PFSK-1 (cell line): ENCODE measurements around the gene EPHA4.

Source experiments
- FOXP2 ChIP-seq: optimal IDR thresholded peaks from 2 replicates; pipeline ENCODE3; 2011; ENCODE audit warnings: borderline replicate concordance, control low read depth, inconsistent platforms; ENCODE audit not compliant: insufficient read depth; ENCODE audit errors: extremely low read length, extremely low read depth
- POLR2AphosphoS5 ChIP-seq: IDR thresholded peaks from 2 replicates; pipeline ENCODE4 v1.6.1; 2012; ENCODE audit warnings: low read depth, mild to moderate bottlenecking, control low read depth, low read length, moderate library complexity
- REST ChIP-seq, 2 experiments: IDR thresholded peaks; 2 replicates each; pipeline versions ENCODE4 v1.6.1 to v1.8.0; 2011 to 2012; ENCODE audit warnings: low read depth in 2 of 2, low read length in 2 of 2, control low read depth in 1 of 2, inconsistent platforms in 1 of 2, mild to moderate bottlenecking in 1 of 2, moderate library complexity in 1 of 2; ENCODE audit not compliant: insufficient read depth in 1 of 2
- SIN3A ChIP-seq: IDR thresholded peaks from 2 replicates; pipeline ENCODE4 v1.6.1; 2012; ENCODE audit warnings: mild to moderate bottlenecking, low read length, moderate library complexity, borderline replicate concordance; ENCODE audit not compliant: insufficient read depth
- TAF1 ChIP-seq: IDR thresholded peaks from 2 replicates; pipeline ENCODE4 v1.6.1; 2012; ENCODE audit warnings: low read length, control low read depth, borderline replicate concordance; ENCODE audit not compliant: insufficient read depth

The EPHA4 gene

GRCh38 chr2:221612161-221612560 lies 40.1 kb upstream of the EPHA4 start:
- TF ChIP-seq POLR2AphosphoS5 (no peak), REST (IDR thresholded peaks at IDR 0.05; ENCODE audit: insufficient read depth in 1 of 2, low read depth in 2 of 2, low read length in 2 of 2) (no peak), FOXP2 (no peak), TAF1 (no peak), SIN3A (no peak)

- no peak for TF ChIP-seq FOXP2
- no peak for TF ChIP-seq REST (IDR thresholded peaks at IDR 0.05; ENCODE audit: insufficient read depth in 1 of 2, low read depth in 2 of 2, low read length in 2 of 2)
- no peak for TF ChIP-seq SIN3A
These were observed 38.6 kb upstream of the EPHA4 start for GRCh38 chr2:221610675-221611074.

- TF ChIP-seq POLR2AphosphoS5: no peak
- TF ChIP-seq SIN3A: no peak
- no peak for TF ChIP-seq FOXP2
- no peak for TF ChIP-seq TAF1
- TF ChIP-seq REST (IDR thresholded peaks at IDR 0.05; ENCODE audit: insufficient read depth in 1 of 2, low read depth in 2 of 2, low read length in 2 of 2): no peak
These were observed 38.2 kb upstream of the EPHA4 start for GRCh38 chr2:221610255-221610654.

- TF ChIP-seq FOXP2 (no peak), REST (IDR thresholded peaks at IDR 0.05; ENCODE audit: insufficient read depth in 1 of 2, low read depth in 2 of 2, low read length in 2 of 2) (no peak), TAF1 (no peak), SIN3A (no peak), POLR2AphosphoS5 (no peak)
These were observed 36.3 kb upstream of the EPHA4 start for GRCh38 chr2:221608442-221608841.

GRCh38 chr2:221606424-221606823 lies 34.3 kb upstream of the EPHA4 start:
- TF ChIP-seq FOXP2 (no peak), POLR2AphosphoS5 (no peak), TAF1 (no peak), REST (IDR thresholded peaks at IDR 0.05; ENCODE audit: insufficient read depth in 1 of 2, low read depth in 2 of 2, low read length in 2 of 2) (no peak), SIN3A (no peak)
